ENCODE data around the gene STAT5A. TPM values are rescaled to one million over a fixed set of nuclear protein-coding genes. Genes with fewer than 3 reads are reported as not detected.

The STAT5A gene
- total RNA-seq, 2 donors from 2014 or later = 3.5 to 4.8 TPM

DNA sequence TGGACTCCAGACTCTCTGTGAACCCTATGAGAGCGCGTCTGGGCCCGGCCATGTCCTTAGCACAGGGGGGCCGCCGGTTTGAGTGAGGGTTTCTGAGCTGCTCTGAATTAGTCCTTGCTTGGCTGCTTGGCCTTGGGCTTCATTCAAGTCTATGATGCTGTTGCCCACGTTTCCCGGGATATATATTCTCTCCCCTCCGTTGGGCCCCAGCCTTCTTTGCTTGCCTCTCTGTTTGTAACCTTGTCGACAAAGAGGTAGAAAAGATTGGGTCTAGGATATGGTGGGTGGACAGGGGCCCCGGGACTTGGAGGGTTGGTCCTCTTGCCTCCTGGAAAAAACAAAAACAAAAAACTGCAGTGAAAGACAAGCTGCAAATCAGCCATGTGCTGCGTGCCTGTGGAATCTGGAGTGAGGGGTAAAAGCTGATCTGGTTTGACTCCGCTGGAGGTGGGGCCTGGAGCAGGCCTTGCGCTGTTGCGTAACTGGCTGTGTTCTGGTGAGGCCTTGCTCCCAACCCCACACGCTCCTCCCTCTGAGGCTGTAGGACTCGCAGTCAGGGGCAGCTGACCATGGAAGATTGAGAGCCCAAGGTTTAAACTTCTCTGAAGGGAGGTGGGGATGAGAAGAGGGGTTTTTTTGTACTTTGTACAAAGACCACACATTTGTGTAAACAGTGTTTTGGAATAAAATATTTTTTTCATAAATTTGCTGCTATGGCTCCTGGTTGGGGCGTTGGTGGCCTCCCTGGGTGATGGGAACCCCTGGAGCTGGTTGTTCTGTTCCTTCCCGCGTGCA lies 23.1 kb downstream of the STAT5A start:
- H3K36me3 Mint-ChIP-seq (ENCODE audit: low read depth) = peaks cover 5% of the 10 kb centered on the region
- no peak overlapping the region for H3K9ac ChIP-seq (ENCODE audit: extremely low read depth, low read length, poor library complexity, severe bottlenecking)
- no peak for TF ChIP-seq CTCF (conservative IDR thresholded peaks at IDR 0.05)

DNA sequence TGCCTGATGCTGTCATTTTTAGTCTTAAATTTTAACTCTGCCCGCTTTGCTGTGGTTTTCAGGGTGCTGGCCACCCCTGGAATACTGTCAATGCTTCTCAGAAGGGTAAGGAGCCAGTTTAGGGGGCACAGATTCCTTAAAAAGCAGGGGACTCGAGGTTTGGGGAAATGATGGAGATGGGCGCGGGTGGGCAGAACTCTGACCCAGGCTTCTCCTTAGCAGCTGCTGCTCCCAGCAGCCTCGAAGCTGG lies 23.7 kb downstream of the STAT5A start:
- Mint-ChIP-seq H3K4me3 (no peak overlapping the region), H3K36me3 (ENCODE audit: low read depth) (peaks cover 10% of the 10 kb centered on the region), H3K4me1 (peaks cover 25% of the 10 kb centered on the region), H3K27me3 (ENCODE audit: insufficient read depth) (peaks cover 1% of the 10 kb centered on the region), H3K9me3 (no peaks in the 10 kb centered on the region), H3K27ac (no peak overlapping the region)
- DNase-seq = no peak
- Histone ChIP-seq H3K27ac (ENCODE audit: low read depth, low read length) (no peak overlapping the region), H3K9ac (ENCODE audit: extremely low read depth, low read length, poor library complexity, severe bottlenecking) (no peak overlapping the region), H3K4me3 (ENCODE audit: low read length) (no peak overlapping the region), H3K4me1 (ENCODE audit: control insufficient read depth, insufficient read depth, low read length) (no peaks in the 10 kb centered on the region), H3K9me3 (ENCODE audit: control insufficient read depth, low read length) (no peaks in the 10 kb centered on the region), H3K27me3 (ENCODE audit: control insufficient read depth, insufficient read depth, low read length, poor library complexity, severe bottlenecking) (no peaks in the 10 kb centered on the region), H3K36me3 (ENCODE audit: control insufficient read depth, insufficient read depth, low read length) (peaks cover 5% of the 10 kb centered on the region)
- 48 to 75% methylated on average over 4 to 5 of the region's 5 CpGs for WGBS, 2 experiments (ENCODE audit: insufficient coverage in 1 of 2, insufficient read length in 1 of 2)
- TF ChIP-seq CTCF (conservative IDR thresholded peaks at IDR 0.05) = no peak

More for the DNA sequence above, 23.1 kb downstream of the STAT5A start:
- Histone ChIP-seq H3K9me3 (ENCODE audit: control insufficient read depth, low read length) (no peaks in the 10 kb centered on the region), H3K27ac (ENCODE audit: low read depth, low read length) (peak overlapping the region; percentile 47), H3K4me1 (ENCODE audit: control insufficient read depth, insufficient read depth, low read length) (no peaks in the 10 kb centered on the region), H3K27me3 (ENCODE audit: control insufficient read depth, insufficient read depth, low read length, poor library complexity, severe bottlenecking) (no peaks in the 10 kb centered on the region), H3K36me3 (ENCODE audit: control insufficient read depth, insufficient read depth, low read length) (peaks cover 5% of the 10 kb centered on the region), H3K4me3 (ENCODE audit: low read length) (no peak overlapping the region)
- Mint-ChIP-seq H3K27me3 (ENCODE audit: insufficient read depth) (peaks cover 1% of the 10 kb centered on the region), H3K4me3 (no peak overlapping the region), H3K9me3 (no peaks in the 10 kb centered on the region), H3K4me1 (peaks cover 25% of the 10 kb centered on the region), H3K27ac (no peak overlapping the region)
- no peak for DNase-seq
- WGBS, 2 experiments (ENCODE audit: insufficient coverage in 1 of 2, insufficient read length in 1 of 2) = 89 to 91% methylated on average over 12 to 19 of the region's 19 CpGs

- peaks cover 10% of the 10 kb centered on the region for H3K36me3 Mint-ChIP-seq (ENCODE audit: low read depth)
- TF ChIP-seq CTCF (conservative IDR thresholded peaks at IDR 0.05) = peak; percentile 82
- Histone ChIP-seq H3K36me3 (ENCODE audit: control insufficient read depth, insufficient read depth, low read length) (peaks cover 5% of the 10 kb centered on the region), H3K27ac (ENCODE audit: low read depth, low read length) (no peak overlapping the region), H3K9ac (ENCODE audit: extremely low read depth, low read length, poor library complexity, severe bottlenecking) (no peak overlapping the region), H3K4me1 (ENCODE audit: control insufficient read depth, insufficient read depth, low read length) (no peaks in the 10 kb centered on the region), H3K9me3 (ENCODE audit: control insufficient read depth, low read length) (no peaks in the 10 kb centered on the region), H3K27me3 (ENCODE audit: control insufficient read depth, insufficient read depth, low read length, poor library complexity, severe bottlenecking) (no peaks in the 10 kb centered on the region), H3K4me3 (ENCODE audit: low read length) (no peak overlapping the region)
- no peak overlapping the region for H3K27ac Mint-ChIP-seq
- 36 to 86% methylated on average over 13 to 51 of the region's 54 CpGs for WGBS, 2 experiments (ENCODE audit: insufficient coverage in 1 of 2, insufficient read length in 1 of 2)
- peak; percentile 98 for DNase-seq
- H3K9me3 Mint-ChIP-seq = no peaks in the 10 kb centered on the region
- H3K4me1 Mint-ChIP-seq = peaks cover 29% of the 10 kb centered on the region
- peaks cover 1% of the 10 kb centered on the region for H3K27me3 Mint-ChIP-seq (ENCODE audit: insufficient read depth)
- peak overlapping the region; percentile 34 for H3K4me3 Mint-ChIP-seq
These were observed 24.2 kb downstream of the STAT5A start for GRCh38 chr17:42312285-42313130.

Measured in endodermal cell (in vitro differentiated cells).